Smooth muscle cell (in vitro differentiated cells): ENCODE measurements around the gene FNDC5. TPM values are rescaled to one million over a fixed set of nuclear protein-coding genes. Genes with fewer than 3 reads are reported as not detected.

Experiments
- DNase-seq: peaks from one replicate; lab custom pipeline; 2025; ENCODE audit not compliant: unreplicated experiment; lab: John Stamatoyannopoulos, UW
- H2AFZ ChIP-seq: fragments of 200-600 bp; sonication (generic); 2 replicates; pipeline ENCODE4 v1.6.0; 2016; ENCODE audit warnings: antibody characterized with exemption, low read depth, mild to moderate bottlenecking
- H3F3A ChIP-seq: fragments of 200-600 bp; sonication (generic); 2 replicates; pipeline ENCODE4 v1.6.0; 2017; ENCODE audit warnings: antibody characterized with exemption, low read depth
- H3K27ac ChIP-seq: fragments of 200-600 bp; sonication (generic); 2 replicates; pipeline ENCODE4 v1.5.1; 2016; ENCODE audit warnings: low read depth, mild to moderate bottlenecking
- H3K27me3 ChIP-seq: fragments of 200-600 bp; sonication (generic); 2 replicates; pipeline ENCODE4 v1.6.1; 2016; ENCODE audit warnings: low read depth, mild to moderate bottlenecking
- H3K36me3 ChIP-seq: fragments of 200-600 bp; sonication (generic); 2 replicates; pipeline ENCODE4 v1.5.1; 2016; ENCODE audit warnings: low read depth
- H3K4me1 ChIP-seq: fragments of 200-600 bp; sonication (generic); 2 replicates; pipeline ENCODE4 v1.5.1; 2016; ENCODE audit warnings: low read depth
- H3K4me2 ChIP-seq: fragments of 200-600 bp; sonication (generic); 2 replicates; pipeline ENCODE4 v1.6.0; 2016; ENCODE audit warnings: mild to moderate bottlenecking
- H3K4me3 ChIP-seq: fragments of 200-600 bp; sonication (generic); 2 replicates; pipeline ENCODE4 v1.5.1; 2016; ENCODE audit warnings: mild to moderate bottlenecking
- H3K79me2 ChIP-seq: fragments of 200-600 bp; sonication (generic); 2 replicates; pipeline ENCODE4 v1.6.0; 2016; ENCODE audit warnings: low read depth, mild to moderate bottlenecking
- H3K9ac ChIP-seq: fragments of 200-600 bp; sonication (generic); 2 replicates; pipeline ENCODE4 v1.6.0; 2016; ENCODE audit warnings: low read depth
- H3K9me3 ChIP-seq: fragments of 200-600 bp; sonication (generic); replicated peaks from 2 replicates; pipeline ENCODE4 v1.5.1; 2016; ENCODE audit warnings: low read depth
- H4K20me1 ChIP-seq: fragments of 200-600 bp; sonication (generic); 2 replicates; pipeline ENCODE4 v1.6.0; 2016; ENCODE audit warnings: low read depth
- CTCF ChIP-seq: fragments of 200-600 bp; sonication (generic); IDR thresholded peaks from 2 replicates; pipeline ENCODE4 v1.5.1; 2017; ENCODE audit warnings: borderline replicate concordance, mild to moderate bottlenecking, antibody characterized with exemption; ENCODE audit not compliant: insufficient read depth, poor library complexity, severe bottlenecking
- WGBS: methylation state at CpG from one replicate; pipeline ENCODE4 v1.1.7; 2016; ENCODE audit warnings: low lambda C conversion rate; 5-methylcytosine and 5-hydroxymethylcytosine counted together
- polyA plus RNA-seq: library from polyadenylated mRNA; unstranded; fragments of >200 nt; fragmentation: Nextera tagmentation; extraction: Ambion mirVana; gene quantifications from 2 replicates; pipeline ENCODE4 v1.2.1, GENCODE V29; 2016
- total RNA-seq: library from RNA; depleted of rRNA; stranded (reverse); fragments of >200 nt; gene quantifications from 2 replicates; pipeline ENCODE4 v1.2.3, GENCODE V29; 2014

FNDC5 gene
- total and polyA plus RNA-seq, 2 experiments from 2014 or later = not detected

GRCh38 chr1:32858136-32858535, 12.6 kb downstream of the FNDC5 start:
- no peak overlapping the region for H3K4me3 ChIP-seq
- H3K9ac ChIP-seq = no peak overlapping the region
- no peak for DNase-seq
- no peaks in the 10 kb centered on the region for H3K4me1 ChIP-seq
- no peak overlapping the region for H3K4me2 ChIP-seq
- H4K20me1 ChIP-seq = peaks cover 6% of the 10 kb centered on the region
- H3K27me3 ChIP-seq = no peaks in the 10 kb centered on the region
- peaks cover 4% of the 10 kb centered on the region for H3K36me3 ChIP-seq
- H2AFZ ChIP-seq = no peak overlapping the region
- WGBS = 99% methylated on average over 2 of the region's 2 CpGs
- TF ChIP-seq CTCF = no peak
- H3K27ac ChIP-seq = no peak overlapping the region
- no peaks in the 10 kb centered on the region for H3F3A ChIP-seq
- no peaks in the 10 kb centered on the region for H3K9me3 ChIP-seq
- H3K79me2 ChIP-seq = no peaks in the 10 kb centered on the region

- DNase-seq = no peak
- H3K4me3 ChIP-seq = no peak overlapping the region
- peaks cover 6% of the 10 kb centered on the region for H4K20me1 ChIP-seq
- H3K4me1 ChIP-seq = no peaks in the 10 kb centered on the region
- H3F3A ChIP-seq = no peaks in the 10 kb centered on the region
- no peak for TF ChIP-seq CTCF
- peaks cover 4% of the 10 kb centered on the region for H3K36me3 ChIP-seq
- H3K9me3 ChIP-seq = no peaks in the 10 kb centered on the region
- H3K27ac ChIP-seq = no peak overlapping the region
- H3K79me2 ChIP-seq = no peaks in the 10 kb centered on the region
- no peaks in the 10 kb centered on the region for H3K27me3 ChIP-seq
- H2AFZ ChIP-seq = no peak overlapping the region
- H3K4me2 ChIP-seq = no peak overlapping the region
- 97% methylated on average over 13 of the region's 13 CpGs for WGBS
- H3K9ac ChIP-seq = no peak overlapping the region
These were observed 14.7 kb downstream of the FNDC5 start for GRCh38 chr1:32855861-32856617.

DNA sequence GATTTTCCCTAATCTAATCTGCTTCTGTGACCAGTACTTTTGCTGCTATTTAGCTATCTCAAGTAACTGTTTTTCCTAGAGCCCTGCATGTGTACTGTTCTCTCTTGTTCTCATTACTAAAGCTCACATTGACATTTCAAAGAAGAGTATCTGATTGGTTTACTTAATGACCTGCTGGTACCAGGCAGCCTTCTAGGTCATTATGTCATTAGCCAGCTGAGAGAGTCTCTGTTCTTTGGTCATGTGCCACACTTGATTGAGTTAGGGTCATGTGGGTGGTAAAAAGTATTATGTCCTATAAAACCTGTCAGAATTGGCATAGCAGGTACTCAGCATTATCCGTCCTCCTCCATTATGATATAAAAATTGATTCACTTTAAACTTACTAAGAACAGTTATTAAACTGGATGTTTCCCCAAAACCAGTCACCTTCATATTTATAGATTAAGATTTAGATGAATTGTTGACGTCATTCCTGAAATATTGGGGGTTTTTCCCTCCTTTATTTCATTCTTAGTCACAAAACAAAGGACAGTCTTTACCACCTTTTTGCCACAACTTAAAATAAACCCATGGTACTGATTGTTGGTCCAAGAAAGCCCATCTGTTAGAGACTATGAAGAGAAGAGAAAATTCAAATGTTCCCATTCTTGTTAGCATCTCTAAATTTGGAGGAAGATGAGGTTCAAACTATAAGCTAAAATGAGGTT, 22.2 kb downstream of the FNDC5 start:
- no peaks in the 10 kb centered on the region for H3K9me3 ChIP-seq
- no peak overlapping the region for H3K9ac ChIP-seq
- H3K27ac ChIP-seq = no peak overlapping the region
- peaks cover 3% of the 10 kb centered on the region for H3K36me3 ChIP-seq
- H3K4me3 ChIP-seq = no peak overlapping the region
- no peak for TF ChIP-seq CTCF
- no peak overlapping the region for H3K4me2 ChIP-seq
- no peak overlapping the region for H2AFZ ChIP-seq
- no peaks in the 10 kb centered on the region for H4K20me1 ChIP-seq
- no peaks in the 10 kb centered on the region for H3K27me3 ChIP-seq
- no peaks in the 10 kb centered on the region for H3F3A ChIP-seq
- DNase-seq = no peak
- WGBS = 46% methylated on average over 2 of the region's 2 CpGs
- H3K79me2 ChIP-seq = no peaks in the 10 kb centered on the region
- no peaks in the 10 kb centered on the region for H3K4me1 ChIP-seq
